ENCODE data around the gene PHLPP2.
A peak's percentile ranks its signal among the peaks of the same experiment; 100 is the strongest.

The PHLPP2 gene, protein sequence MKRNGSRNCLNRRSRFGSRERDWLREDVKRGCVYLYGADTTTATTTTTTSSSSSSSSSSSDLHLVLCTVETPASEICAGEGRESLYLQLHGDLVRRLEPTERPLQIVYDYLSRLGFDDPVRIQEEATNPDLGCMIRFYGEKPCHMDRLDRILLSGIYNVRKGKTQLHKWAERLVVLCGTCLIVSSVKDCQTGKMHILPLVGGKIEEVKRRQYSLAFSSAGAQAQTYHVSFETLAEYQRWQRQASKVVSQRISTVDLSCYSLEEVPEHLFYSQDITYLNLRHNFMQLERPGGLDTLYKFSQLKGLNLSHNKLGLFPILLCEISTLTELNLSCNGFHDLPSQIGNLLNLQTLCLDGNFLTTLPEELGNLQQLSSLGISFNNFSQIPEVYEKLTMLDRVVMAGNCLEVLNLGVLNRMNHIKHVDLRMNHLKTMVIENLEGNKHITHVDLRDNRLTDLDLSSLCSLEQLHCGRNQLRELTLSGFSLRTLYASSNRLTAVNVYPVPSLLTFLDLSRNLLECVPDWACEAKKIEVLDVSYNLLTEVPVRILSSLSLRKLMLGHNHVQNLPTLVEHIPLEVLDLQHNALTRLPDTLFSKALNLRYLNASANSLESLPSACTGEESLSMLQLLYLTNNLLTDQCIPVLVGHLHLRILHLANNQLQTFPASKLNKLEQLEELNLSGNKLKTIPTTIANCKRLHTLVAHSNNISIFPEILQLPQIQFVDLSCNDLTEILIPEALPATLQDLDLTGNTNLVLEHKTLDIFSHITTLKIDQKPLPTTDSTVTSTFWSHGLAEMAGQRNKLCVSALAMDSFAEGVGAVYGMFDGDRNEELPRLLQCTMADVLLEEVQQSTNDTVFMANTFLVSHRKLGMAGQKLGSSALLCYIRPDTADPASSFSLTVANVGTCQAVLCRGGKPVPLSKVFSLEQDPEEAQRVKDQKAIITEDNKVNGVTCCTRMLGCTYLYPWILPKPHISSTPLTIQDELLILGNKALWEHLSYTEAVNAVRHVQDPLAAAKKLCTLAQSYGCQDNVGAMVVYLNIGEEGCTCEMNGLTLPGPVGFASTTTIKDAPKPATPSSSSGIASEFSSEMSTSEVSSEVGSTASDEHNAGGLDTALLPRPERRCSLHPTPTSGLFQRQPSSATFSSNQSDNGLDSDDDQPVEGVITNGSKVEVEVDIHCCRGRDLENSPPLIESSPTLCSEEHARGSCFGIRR (N-terminal part only)

DNA sequence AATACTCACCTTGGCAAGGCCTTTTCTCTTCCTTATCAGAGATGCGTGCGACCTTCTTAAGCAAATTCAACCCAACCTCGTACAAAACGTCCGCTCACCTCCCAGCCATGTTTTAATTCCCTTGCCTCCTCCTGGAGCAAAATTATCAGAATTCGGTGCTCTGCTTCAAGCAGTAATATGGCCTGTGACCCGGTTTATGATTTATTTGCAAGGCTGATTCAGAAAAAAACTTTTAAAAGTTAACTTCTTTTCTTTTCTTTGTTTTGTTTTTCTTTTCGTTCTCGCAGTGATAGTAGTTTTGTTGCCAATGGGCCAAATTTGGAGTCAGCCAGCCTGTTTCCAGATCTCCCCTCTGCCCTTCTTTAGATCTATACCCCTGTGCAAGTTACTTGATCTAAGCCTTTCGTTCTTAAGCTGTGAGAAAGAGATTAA lies at the start of gene PHLPP2:
Gene PHLPP2, minus strand, starts transcription at position 382 of the 432 bp plus-strand sequence. CDS start 9,906 bp downstream, outside the sequence.
- no peak for DNase-seq (ENCODE audit: low read depth in 2 of 3, low spot score in 1 of 3)

DNA sequence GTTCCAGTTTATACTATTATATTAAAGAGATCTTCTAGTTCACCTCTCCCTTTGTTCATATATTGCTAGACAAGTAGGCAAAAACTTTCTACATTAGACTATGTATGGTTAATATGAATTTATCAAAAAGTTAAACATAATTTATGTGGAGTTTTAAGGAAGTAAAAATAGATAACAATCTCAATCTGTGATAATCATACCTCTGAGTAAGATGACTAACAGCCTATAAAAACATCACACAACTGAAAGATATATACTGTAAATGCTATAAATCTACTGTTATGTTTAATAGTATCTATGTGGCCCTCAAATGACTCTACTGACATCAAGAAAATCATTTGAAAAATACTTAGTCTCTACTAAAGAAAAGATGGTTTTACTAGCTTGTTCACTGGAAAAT lies 47.1 kb upstream of the PHLPP2 start:
- no peak for DNase-seq (ENCODE audit: low read depth in 2 of 3, low spot score in 1 of 3)

DNA sequence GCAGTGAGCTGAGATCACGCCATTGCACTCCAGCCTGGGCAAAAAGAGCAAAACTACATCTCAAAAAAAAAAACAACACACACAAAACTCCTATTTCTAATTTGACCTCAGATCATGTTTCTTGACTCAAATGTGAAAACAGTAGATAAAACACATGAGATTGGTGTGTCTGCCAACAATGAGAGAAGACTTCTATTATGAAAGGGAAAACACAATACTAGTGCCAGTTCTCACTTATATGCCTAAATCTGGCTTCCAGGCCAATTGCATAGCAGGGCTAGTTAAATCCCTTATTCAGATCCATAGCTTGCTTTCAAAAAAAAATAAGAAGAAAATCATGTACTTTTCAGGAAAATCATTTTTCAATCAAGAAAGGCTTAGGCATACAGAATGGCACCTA lies 44.7 kb upstream of the PHLPP2 start:
- no peak for DNase-seq (ENCODE audit: low read depth in 2 of 3, low spot score in 1 of 3)

DNA sequence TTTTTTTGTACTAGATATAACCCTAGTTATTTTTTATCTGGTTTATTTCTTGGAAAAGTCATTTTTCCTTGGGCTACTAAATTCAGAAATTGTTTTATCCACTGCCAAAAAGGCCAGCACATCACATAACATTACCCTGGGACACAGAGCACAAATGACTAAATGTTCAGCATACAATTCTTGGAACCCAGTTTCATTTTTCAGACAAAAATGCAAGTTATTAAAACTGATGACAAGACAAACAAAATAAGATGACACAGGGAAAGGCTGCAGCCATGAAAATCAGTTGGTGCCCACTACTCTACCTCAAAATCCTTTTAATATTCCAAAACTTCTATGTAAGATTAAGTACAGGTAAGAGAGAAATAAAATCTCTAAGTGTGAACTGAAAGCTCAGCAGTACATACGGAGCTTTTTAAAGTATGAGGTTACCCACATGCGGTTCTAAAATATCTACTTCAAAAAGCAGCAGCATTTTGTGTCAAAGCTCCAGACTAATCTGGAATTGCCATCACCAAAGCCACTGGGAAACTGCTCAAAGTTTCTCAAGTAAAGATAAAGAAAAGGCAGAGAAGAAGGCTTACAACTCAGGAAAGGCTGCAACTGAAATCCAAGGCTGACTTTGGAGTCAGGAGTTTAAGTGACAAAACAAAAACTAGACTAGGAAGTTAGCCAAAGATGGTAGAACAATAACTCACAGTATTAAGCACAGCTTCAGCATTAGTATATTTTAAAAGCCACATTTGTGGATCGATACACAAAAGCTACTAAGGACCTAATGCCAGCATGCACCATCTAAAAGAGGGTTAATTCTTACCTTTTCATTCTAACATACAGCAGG lies 42.8 kb upstream of the PHLPP2 start:
- DNase-seq (ENCODE audit: low read depth in 2 of 3, low spot score in 1 of 3), result no peak

GRCh38 chr16:71762186-71762585 lies 37.7 kb upstream of the PHLPP2 start:
- DNase-seq (ENCODE audit: low read depth in 2 of 3, low spot score in 1 of 3), result no peak

DNA sequence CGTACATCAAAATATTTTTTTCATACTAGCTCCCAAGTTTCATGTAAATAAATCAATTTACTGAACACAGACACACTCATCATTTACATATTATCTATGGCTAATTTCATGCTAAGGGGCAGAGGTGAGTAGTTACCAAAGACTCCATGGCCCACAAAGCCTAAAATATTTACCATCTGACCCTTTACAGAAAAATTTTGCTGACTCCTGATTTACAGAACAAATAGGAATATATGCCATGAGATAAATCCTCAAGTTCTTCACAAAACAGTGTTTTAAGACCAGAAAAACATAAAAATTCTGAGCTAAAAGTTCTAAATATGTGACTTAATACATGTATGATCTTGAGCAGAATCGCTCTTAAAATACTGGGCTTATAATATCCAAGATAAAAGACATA lies 36.6 kb upstream of the PHLPP2 start:
- no peak for DNase-seq (ENCODE audit: low read depth in 2 of 3, low spot score in 1 of 3)

GRCh38 chr16:71758293-71758760 lies 33.8 kb upstream of the PHLPP2 start:
- DNase-seq (ENCODE audit: low read depth in 2 of 3, low spot score in 1 of 3), result no peak

DNA sequence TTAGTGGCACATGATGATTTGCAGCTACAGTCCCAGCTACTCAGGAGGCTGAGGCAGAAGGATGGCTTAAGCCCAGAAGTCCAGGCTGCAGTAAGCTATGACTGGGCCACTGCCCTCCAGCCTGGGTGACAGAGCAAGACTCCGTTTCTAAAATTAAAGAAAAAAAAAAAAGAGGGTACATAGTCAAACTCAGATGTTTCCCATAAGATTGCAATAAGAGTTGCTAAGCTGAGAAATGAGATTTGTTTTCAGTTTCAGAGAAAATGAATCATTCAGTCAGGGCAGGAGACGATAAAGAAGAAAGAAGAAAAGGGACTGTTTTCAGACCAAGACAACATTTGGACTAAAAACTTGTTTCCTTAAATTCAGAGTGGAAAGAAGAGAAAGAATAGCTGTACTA lies 30.2 kb upstream of the PHLPP2 start:
- no peak for DNase-seq (ENCODE audit: low read depth in 2 of 3, low spot score in 1 of 3)

DNA sequence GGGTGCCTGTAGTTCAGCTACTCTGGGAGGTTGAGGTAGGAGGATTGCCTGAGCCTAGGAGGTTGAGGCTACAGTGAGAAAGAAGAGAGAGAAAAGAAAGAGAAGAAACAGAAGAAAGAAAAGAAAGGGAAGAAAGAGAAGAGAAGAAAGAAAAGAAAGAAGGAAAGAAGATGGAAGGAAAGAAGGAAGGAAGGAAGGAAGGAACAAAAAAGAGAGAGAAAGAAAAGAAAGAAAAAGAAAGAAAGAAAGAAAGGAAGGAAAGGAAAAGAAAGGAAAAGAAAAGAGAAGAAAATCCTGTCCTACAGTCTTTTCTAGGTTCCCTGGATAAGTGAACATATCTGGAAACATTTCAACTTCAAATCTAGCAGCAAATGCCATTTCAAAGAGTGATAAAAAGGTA lies 29.6 kb upstream of the PHLPP2 start:
- DNase-seq (ENCODE audit: low read depth in 2 of 3, low spot score in 1 of 3), result no peak

- no peak for DNase-seq (ENCODE audit: low read depth in 2 of 3, low spot score in 1 of 3)
Measured at GRCh38 chr16:71748226-71748625, 23.7 kb upstream of the PHLPP2 start.

- peak in 1 of 3 donors; percentile 21 for DNase-seq (ENCODE audit: low read depth in 2 of 3, low spot score in 1 of 3)
Measured at GRCh38 chr16:71746442-71747046, 22.0 kb upstream of the PHLPP2 start.

DNA sequence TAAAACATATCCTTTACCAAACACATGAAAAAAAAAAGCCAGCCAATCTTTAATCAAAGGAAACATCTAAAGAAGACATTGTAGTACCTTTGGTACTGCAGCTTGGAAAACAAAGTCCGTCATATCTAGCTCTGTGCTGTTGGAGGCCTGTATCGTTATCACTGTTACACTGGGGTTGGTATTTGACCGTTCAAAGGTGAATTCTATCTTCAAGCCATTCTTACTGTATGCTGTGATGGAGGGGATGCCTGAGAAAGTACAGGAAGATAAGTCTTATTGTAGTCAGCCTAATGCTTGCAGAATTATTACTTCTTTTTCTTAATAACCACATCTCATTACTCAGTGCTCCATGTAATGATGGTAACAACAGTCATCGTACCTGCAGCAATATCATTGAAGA lies 14.4 kb upstream of the PHLPP2 start:
- DNase-seq (ENCODE audit: low read depth in 2 of 3, low spot score in 1 of 3), result no peak

DNA sequence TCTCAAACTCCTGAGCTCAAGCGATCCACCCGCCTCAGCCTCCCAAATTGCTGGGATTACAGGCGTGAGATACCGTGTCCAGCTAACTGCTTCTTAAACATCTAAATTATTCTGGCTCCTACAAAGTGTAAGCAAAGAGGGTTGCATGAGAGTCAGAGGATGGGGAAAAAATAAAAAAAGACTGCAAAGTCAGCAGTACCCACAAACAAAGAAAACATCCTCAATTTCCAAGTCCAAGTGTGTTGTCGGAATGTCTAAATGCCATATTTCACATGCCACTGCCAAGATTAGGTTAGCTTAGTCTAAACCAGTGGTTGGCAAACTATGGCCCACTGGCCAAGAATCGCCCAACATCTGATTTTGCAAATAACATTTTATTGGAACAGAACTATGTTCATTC lies 13.0 kb upstream of the PHLPP2 start:
- DNase-seq (ENCODE audit: low read depth in 2 of 3, low spot score in 1 of 3), result no peak

GRCh38 chr16:71734511-71734910 lies 10.0 kb upstream of the PHLPP2 start:
- no peak for DNase-seq (ENCODE audit: low read depth in 2 of 3, low spot score in 1 of 3)

GRCh38 chr16:71732587-71732986 lies 8.1 kb upstream of the PHLPP2 start:
- no peak for DNase-seq (ENCODE audit: low read depth in 2 of 3, low spot score in 1 of 3)

GRCh38 chr16:71727551-71728324 lies 3.2 kb upstream of the PHLPP2 start:
- no peak for DNase-seq (ENCODE audit: low read depth in 2 of 3, low spot score in 1 of 3)

DNA sequence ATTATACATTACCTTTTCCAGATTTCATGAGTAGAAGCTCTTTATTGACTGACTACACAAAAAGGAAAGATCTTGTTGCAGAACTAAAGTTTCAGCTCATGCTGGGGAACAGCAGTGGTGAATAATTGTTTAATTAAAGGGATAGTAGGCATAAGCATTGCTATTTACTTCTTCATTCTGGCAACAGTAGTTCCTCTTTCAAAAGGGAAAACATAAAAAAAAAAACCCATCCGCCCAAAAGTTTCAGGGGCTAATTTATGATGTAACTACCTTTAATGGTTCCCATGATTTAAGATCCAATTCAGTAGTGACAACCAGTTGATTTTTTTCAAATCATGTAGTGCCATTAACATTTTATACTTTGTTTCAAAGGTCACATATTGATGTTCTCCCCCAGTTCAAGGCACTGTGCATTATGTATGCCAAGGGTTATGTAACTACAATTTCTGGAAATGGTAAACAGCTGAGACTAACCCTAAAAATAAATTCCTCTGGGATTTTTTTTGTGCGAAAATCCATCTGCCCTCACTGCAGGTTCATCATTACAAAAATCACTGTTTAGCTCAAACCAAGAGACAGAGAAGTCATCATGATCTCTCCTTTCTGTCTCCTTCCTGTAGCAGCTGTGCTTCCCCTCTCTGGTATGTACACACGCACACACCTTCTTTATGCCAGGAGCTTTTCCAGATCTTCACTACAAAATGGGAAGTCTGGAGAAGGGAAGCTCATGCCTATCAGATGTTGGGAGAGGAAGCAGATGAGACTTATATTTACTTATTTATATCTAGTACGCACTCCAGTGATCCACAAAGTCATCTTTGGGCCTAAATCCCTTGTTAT lies 2.2 kb upstream of the PHLPP2 start:
- no peak for DNase-seq (ENCODE audit: low read depth in 2 of 3, low spot score in 1 of 3)
